ENCODE results near the gene TMEM223.

GRCh38 chr11:62804310-62805075, 12.7 kb upstream of the TMEM223 start:
- TF ChIP-seq, protein P1, sequence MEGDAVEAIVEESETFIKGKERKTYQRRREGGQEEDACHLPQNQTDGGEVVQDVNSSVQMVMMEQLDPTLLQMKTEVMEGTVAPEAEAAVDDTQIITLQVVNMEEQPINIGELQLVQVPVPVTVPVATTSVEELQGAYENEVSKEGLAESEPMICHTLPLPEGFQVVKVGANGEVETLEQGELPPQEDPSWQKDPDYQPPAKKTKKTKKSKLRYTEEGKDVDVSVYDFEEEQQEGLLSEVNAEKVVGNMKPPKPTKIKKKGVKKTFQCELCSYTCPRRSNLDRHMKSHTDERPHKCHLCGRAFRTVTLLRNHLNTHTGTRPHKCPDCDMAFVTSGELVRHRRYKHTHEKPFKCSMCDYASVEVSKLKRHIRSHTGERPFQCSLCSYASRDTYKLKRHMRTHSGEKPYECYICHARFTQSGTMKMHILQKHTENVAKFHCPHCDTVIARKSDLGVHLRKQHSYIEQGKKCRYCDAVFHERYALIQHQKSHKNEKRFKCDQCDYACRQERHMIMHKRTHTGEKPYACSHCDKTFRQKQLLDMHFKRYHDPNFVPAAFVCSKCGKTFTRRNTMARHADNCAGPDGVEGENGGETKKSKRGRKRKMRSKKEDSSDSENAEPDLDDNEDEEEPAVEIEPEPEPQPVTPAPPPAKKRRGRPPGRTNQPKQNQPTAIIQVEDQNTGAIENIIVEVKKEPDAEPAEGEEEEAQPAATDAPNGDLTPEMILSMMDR (IDR thresholded peaks at IDR 0.05): no peak
- no peak for TF ChIP-seq POLR2A (IDR thresholded peaks at IDR 0.05; ENCODE audit: low read depth)
- TF ChIP-seq POLR2AphosphoS5 (IDR thresholded peaks at IDR 0.05): no peak
- TF ChIP-seq EP300 (IDR thresholded peaks at IDR 0.05): no peak
